ENCODE results near the gene ADCY10.

DNA sequence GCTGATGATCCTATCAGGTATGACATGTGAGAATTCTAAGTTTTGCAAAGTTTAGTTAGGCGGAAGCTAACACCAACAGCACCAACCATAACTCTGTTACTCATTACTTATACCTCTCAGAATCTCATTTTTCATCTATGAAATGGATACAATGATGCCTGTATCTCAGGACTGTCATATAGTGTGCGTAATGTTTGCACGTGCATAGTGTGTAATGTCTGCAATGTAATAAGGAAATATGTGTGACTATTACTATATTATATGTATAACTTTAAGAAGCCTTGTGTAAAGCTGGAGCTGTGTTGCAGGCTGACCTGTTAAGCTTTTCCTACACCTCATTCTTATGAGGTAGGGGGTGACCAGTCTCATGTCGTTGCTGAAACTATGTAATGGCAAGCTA is 13.0 kb downstream of the ADCY10 start:
- TF ChIP-seq KDM1A (IDR thresholded peaks at IDR 0.05; ENCODE audit: borderline replicate concordance, low read length) = no peak
- no peak for TF ChIP-seq RAD21 (IDR thresholded peaks at IDR 0.05 in 1 of 2, conservative IDR thresholded peaks at IDR 0.05 in 1 of 2; ENCODE audit: low read depth in 2 of 2, low read length in 2 of 2)
- no peak for TF ChIP-seq POLR2A (IDR thresholded peaks at IDR 0.05; ENCODE audit: control extremely low read depth in 1 of 2, low read depth in 2 of 2, low read length in 2 of 2)
- no peak for TF ChIP-seq EGR1 (IDR thresholded peaks at IDR 0.05; ENCODE audit: borderline replicate concordance, low read depth, low read length)
- TF ChIP-seq CTCF (IDR thresholded peaks at IDR 0.05; ENCODE audit: control extremely low read depth in 1 of 3, insufficient read depth in 1 of 3, low read depth in 1 of 3, low read length in 3 of 3) = no peak
- no peak for TF ChIP-seq GTF2F1 (IDR thresholded peaks at IDR 0.05; ENCODE audit: borderline replicate concordance, low read depth, low read length)
- no peak for TF ChIP-seq CREB1 (IDR thresholded peaks at IDR 0.05)
- TF ChIP-seq RFX5 (IDR thresholded peaks at IDR 0.05; ENCODE audit: borderline replicate concordance, low read depth, low read length) = no peak
- TF ChIP-seq CHD1 (IDR thresholded peaks at IDR 0.05; ENCODE audit: low read depth, low read length) = no peak
- TF ChIP-seq, protein P1, sequence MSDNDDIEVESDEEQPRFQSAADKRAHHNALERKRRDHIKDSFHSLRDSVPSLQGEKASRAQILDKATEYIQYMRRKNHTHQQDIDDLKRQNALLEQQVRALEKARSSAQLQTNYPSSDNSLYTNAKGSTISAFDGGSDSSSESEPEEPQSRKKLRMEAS (IDR thresholded peaks at IDR 0.05) = no peak
- TF ChIP-seq YY1 (IDR thresholded peaks at IDR 0.05; ENCODE audit: low read depth, low read length) = no peak
- TF ChIP-seq EZH2 (IDR thresholded peaks at IDR 0.05; ENCODE audit: low read depth, low read length, severe bottlenecking) = no peak
